A673 (cell line): Measurements from ENCODE around the gene SHC4. TPM values are rescaled to one million over a fixed set of nuclear protein-coding genes. Genes with fewer than 3 reads are reported as not detected.

Experiments
- BruUV-seq: library from RNA; stranded (reverse); fragments of 400-500 nt; replicated peaks from 2 replicates; lab custom pipeline; 2021; lab: Mats Ljungman, UMichigan
- CTCF ChIA-PET: fragments of 300-600 bp; sonication (Branson Sonifier 250); formaldehyde crosslinking; loops from one replicate; lab custom pipeline; 2022; ENCODE audit warnings: antibody characterized with exemption; lab: Charles Lee
- POLR2A ChIA-PET: fragments of 300-600 bp; sonication (Branson Sonifier 250); formaldehyde crosslinking; loops from one replicate; lab custom pipeline; 2022; ENCODE audit warnings: antibody characterized with exemption; ENCODE audit not compliant: low non-redundant PET; lab: Charles Lee
- DNase-seq: peaks from one replicate; pipeline ENCODE4 v3.0.0-alpha.2; 2015; ENCODE audit warnings: low spot score
- H3K27ac ChIP-seq: fragments of 200-600 bp; sonication (generic); 2 replicates; pipeline ENCODE4 v1.5.1; 2016; ENCODE audit warnings: mixed run types, low read depth, mild to moderate bottlenecking, mixed read lengths, antibody characterized with exemption, low read length; ENCODE audit not compliant: poor library complexity, severe bottlenecking
- H3K27me3 ChIP-seq: fragments of 200-600 bp; sonication (generic); replicated peaks from 2 replicates; pipeline ENCODE4 v1.6.1; 2017; ENCODE audit warnings: mixed run types, low read depth, mild to moderate bottlenecking, mixed read lengths, antibody characterized with exemption, low read length; ENCODE audit not compliant: insufficient read depth, poor library complexity
- H3K36me3 ChIP-seq: fragments of 200-600 bp; sonication (generic); 2 replicates; pipeline ENCODE4 v1.6.1; 2016; ENCODE audit warnings: mixed run types, mild to moderate bottlenecking, mixed read lengths, antibody characterized with exemption, low read length; ENCODE audit not compliant: insufficient read depth, poor library complexity, severe bottlenecking
- H3K4me1 ChIP-seq: fragments of 200-600 bp; sonication (generic); 2 replicates; pipeline ENCODE4 v1.6.1; 2017; ENCODE audit warnings: mixed run types, mild to moderate bottlenecking, mixed read lengths, antibody characterized with exemption, low read length; ENCODE audit not compliant: insufficient read depth, poor library complexity, severe bottlenecking
- H3K4me3 ChIP-seq: fragments of 200-600 bp; sonication (generic); 2 replicates; pipeline ENCODE4 v1.5.1; 2016; ENCODE audit warnings: low read depth, mixed run types, mild to moderate bottlenecking, mixed read lengths, low read length; ENCODE audit not compliant: poor library complexity, severe bottlenecking
- H3K9me3 ChIP-seq: fragments of 200-600 bp; sonication (generic); 2 replicates; pipeline ENCODE4 v1.6.1; 2016; ENCODE audit warnings: mixed run types, low read depth, mild to moderate bottlenecking, mixed read lengths, antibody characterized with exemption, low read length; ENCODE audit not compliant: poor library complexity, severe bottlenecking
- EZH2 ChIP-seq: fragments of 200-600 bp; sonication (generic); IDR thresholded peaks from 2 replicates; pipeline ENCODE4 v1.6.1; 2017; ENCODE audit warnings: borderline replicate concordance, low read depth, mild to moderate bottlenecking, mixed read lengths, antibody characterized with exemption, low read length; ENCODE audit not compliant: poor library complexity, severe bottlenecking
- intact Hi-C: fragments of 100-400 bp; cut with micrococcal nuclease; formaldehyde crosslinking; loops from one replicate; pipeline ENCODE4 v1.10.0; 2022; ENCODE audit not compliant: unreplicated experiment
- total RNA-seq: library from RNA; stranded (reverse); gene quantifications from 2 replicates; pipeline ENCODE4 v1.2.3, GENCODE V29; 2021
- TF ChIP-seq, protein P1 (sequence below): fragments of 300-800, 200-600 bp; sonication (generic); conservative IDR thresholded peaks from 2 replicates; pipeline ENCODE4 v1.5.1; 2017; ENCODE audit warnings: low read depth, mild to moderate bottlenecking, antibody characterized with exemption, low read length, moderate library complexity, mixed read lengths

The SHC4 gene
- total RNA-seq, 1 experiment from 2014 or later, result 0.73 TPM

DNA sequence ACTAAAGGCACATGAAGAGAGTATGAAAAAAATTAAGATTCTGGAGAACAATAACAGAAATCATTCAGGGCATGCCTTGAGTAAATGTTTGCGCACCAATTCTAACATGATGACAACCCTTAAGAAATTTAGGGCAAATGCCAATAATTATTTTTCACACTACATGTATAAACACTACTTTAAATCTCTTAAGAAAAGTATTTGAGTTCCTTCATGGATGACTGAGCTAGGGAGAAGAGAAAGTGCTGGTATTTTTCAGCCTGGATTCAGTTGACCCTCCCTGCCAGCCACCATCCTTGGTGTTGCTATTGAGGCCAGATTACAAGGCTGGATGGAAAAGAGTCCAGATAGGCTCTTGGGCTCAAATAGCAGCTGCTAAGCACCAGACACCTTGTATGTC, 93.8 kb downstream of the SHC4 start:
- Histone ChIP-seq H3K27me3 (no peaks in the 10 kb centered on the region), H3K36me3 (no peaks in the 10 kb centered on the region), H3K9me3 (no peaks in the 10 kb centered on the region), H3K4me3 (no peak overlapping the region), H3K4me1 (peaks cover 41% of the 10 kb centered on the region), H3K27ac (no peak overlapping the region)
- TF ChIP-seq, protein P1, sequence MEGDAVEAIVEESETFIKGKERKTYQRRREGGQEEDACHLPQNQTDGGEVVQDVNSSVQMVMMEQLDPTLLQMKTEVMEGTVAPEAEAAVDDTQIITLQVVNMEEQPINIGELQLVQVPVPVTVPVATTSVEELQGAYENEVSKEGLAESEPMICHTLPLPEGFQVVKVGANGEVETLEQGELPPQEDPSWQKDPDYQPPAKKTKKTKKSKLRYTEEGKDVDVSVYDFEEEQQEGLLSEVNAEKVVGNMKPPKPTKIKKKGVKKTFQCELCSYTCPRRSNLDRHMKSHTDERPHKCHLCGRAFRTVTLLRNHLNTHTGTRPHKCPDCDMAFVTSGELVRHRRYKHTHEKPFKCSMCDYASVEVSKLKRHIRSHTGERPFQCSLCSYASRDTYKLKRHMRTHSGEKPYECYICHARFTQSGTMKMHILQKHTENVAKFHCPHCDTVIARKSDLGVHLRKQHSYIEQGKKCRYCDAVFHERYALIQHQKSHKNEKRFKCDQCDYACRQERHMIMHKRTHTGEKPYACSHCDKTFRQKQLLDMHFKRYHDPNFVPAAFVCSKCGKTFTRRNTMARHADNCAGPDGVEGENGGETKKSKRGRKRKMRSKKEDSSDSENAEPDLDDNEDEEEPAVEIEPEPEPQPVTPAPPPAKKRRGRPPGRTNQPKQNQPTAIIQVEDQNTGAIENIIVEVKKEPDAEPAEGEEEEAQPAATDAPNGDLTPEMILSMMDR, result no peak
- no peak for TF ChIP-seq EZH2
- POLR2A ChIA-PET, result no interaction called here
- no peak for DNase-seq
- BruUV-seq, result no TSS peak
- CTCF ChIA-PET, result no interaction called here
- intact Hi-C loops, result loop anchor here (5.0 to 10.0 kb wide), 2 partner anchors 92 to 165 kb away; partner anchors contain the start of gene SHC4

DNA sequence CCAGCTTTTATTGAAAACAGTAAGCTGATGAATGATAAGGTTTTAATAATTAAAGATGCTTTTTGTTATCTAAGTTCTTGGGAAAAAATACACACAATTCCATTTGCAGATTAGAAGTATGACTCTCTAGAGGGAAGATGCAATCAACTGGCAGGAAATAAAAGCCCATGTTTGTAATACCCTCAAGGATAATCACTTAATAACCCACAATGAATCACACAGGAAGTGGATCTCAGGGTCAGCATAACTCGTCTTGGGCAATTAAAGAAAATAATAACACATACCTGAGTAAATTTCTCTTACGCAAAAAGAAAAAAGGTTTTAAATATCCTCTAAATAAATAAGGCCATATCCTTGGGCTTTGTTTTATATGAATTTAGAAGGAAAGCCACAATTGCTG, 95.2 kb downstream of the SHC4 start:
- Histone ChIP-seq H3K27ac (no peak overlapping the region), H3K9me3 (no peaks in the 10 kb centered on the region), H3K4me1 (peaks cover 43% of the 10 kb centered on the region), H3K27me3 (no peaks in the 10 kb centered on the region), H3K4me3 (no peak overlapping the region), H3K36me3 (no peaks in the 10 kb centered on the region)
- intact Hi-C loops, result loop anchor here (5.0 to 10.0 kb wide), 2 partner anchors 94 to 166 kb away; partner anchors contain the start of gene SHC4
- no TSS peak for BruUV-seq
- CTCF ChIA-PET, result no interaction called here
- TF ChIP-seq, protein P1, result no peak
- no peak for TF ChIP-seq EZH2
- peak; percentile 86 for DNase-seq
- POLR2A ChIA-PET, result no interaction called here

DNA sequence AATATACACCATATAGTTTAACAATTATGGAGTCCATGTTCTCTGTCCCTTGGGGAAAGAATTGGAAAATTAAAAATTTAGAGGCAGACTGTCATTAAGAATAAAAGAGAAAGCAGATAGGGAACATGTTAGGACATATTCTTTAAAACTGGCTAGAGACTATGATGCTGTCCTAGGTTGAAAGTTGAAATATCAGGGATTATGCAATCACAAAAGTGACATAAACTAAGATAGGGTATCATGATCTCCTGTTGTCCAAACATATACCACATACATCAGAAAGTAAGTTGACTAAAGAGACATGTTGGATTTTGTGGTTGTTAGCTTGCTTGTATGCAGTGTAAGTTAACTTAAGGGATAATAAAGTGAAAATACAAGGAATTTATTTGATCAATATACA, 95.7 kb downstream of the SHC4 start:
- Histone ChIP-seq H3K4me3 (no peak overlapping the region), H3K4me1 (peaks cover 43% of the 10 kb centered on the region), H3K27me3 (no peaks in the 10 kb centered on the region), H3K36me3 (no peaks in the 10 kb centered on the region), H3K9me3 (no peaks in the 10 kb centered on the region), H3K27ac (no peak overlapping the region)
- intact Hi-C loops, result loop anchor here (5.0 to 10.0 kb wide), 2 partner anchors 94 to 167 kb away; partner anchors contain the start of gene SHC4
- POLR2A ChIA-PET, result no interaction called here
- no peak for DNase-seq
- TF ChIP-seq, protein P1, result no peak
- no peak for TF ChIP-seq EZH2
- CTCF ChIA-PET, result no interaction called here
- no TSS peak for BruUV-seq
